Activated CD4-positive, alpha-beta T cell treated with anti-CD3 and anti-CD28 coated beads, Interleukin-2, amount 50 U/mL, for 16 hours (primary cell): ENCODE data around the gene KIF13A.
"Not testable (repeated sequence)": the region's sequence is repeated elsewhere in the genome, so short reads cannot be mapped to it uniquely, and the experiment has no call there.

ENCODE experiments used
- DNase-seq: peaks from one replicate; pipeline ENCODE4 v3.0.0-alpha.2; 2020

Gene KIF13A

GRCh38 chr6:17894905-17895304, 92.5 kb downstream of the KIF13A start:
- no peak for DNase-seq

- no peak for DNase-seq
Observed at GRCh38 chr6:17894191-17894590, 93.2 kb downstream of the KIF13A start.

- no peak for DNase-seq
Observed at GRCh38 chr6:17892097-17892686, 95.2 kb downstream of the KIF13A start.

GRCh38 chr6:17890309-17890708, 97.1 kb downstream of the KIF13A start:
- no peak for DNase-seq

GRCh38 chr6:17889777-17890176, 97.7 kb downstream of the KIF13A start:
- DNase-seq, result not testable (repeated sequence)

GRCh38 chr6:17886891-17887290, 100.5 kb downstream of the KIF13A start:
- no peak for DNase-seq

GRCh38 chr6:17885889-17886576, 101.4 kb downstream of the KIF13A start:
- DNase-seq, result no peak

- DNase-seq, result peak; percentile 77
Observed at GRCh38 chr6:17884498-17885478, 102.6 kb downstream of the KIF13A start.

GRCh38 chr6:17883665-17884497, 103.6 kb downstream of the KIF13A start:
- no peak for DNase-seq

GRCh38 chr6:17881085-17881858, 106.2 kb downstream of the KIF13A start:
- DNase-seq, result no peak

GRCh38 chr6:17879184-17879583, 108.3 kb downstream of the KIF13A start:
- no peak for DNase-seq

- no peak for DNase-seq
Observed at GRCh38 chr6:17878734-17879133, 108.7 kb downstream of the KIF13A start.

- no peak for DNase-seq
Observed at GRCh38 chr6:17877895-17878440, 109.5 kb downstream of the KIF13A start.

- DNase-seq, result no peak
Observed at GRCh38 chr6:17877196-17877894, 110.1 kb downstream of the KIF13A start.

GRCh38 chr6:17874753-17875152, 112.7 kb downstream of the KIF13A start:
- DNase-seq, result no peak

GRCh38 chr6:17872908-17873307, 114.5 kb downstream of the KIF13A start:
- no peak for DNase-seq

- DNase-seq, result no peak
Observed at GRCh38 chr6:17871836-17872235, 115.6 kb downstream of the KIF13A start.

GRCh38 chr6:17871189-17871519, 116.3 kb downstream of the KIF13A start:
- DNase-seq, result no peak

- DNase-seq, result no peak
Observed at GRCh38 chr6:17870300-17871188, 116.9 kb downstream of the KIF13A start.

GRCh38 chr6:17869753-17870050, 117.7 kb downstream of the KIF13A start:
- DNase-seq, result no peak
